Hypothalamus (tissue), 51 donors: ENCODE results near the gene MRC2.

Source experiments
- DNase-seq, 51 donors: peaks; one replicate each; lab custom pipeline; 2025; lab: John Stamatoyannopoulos, UW

Gene MRC2

DNA sequence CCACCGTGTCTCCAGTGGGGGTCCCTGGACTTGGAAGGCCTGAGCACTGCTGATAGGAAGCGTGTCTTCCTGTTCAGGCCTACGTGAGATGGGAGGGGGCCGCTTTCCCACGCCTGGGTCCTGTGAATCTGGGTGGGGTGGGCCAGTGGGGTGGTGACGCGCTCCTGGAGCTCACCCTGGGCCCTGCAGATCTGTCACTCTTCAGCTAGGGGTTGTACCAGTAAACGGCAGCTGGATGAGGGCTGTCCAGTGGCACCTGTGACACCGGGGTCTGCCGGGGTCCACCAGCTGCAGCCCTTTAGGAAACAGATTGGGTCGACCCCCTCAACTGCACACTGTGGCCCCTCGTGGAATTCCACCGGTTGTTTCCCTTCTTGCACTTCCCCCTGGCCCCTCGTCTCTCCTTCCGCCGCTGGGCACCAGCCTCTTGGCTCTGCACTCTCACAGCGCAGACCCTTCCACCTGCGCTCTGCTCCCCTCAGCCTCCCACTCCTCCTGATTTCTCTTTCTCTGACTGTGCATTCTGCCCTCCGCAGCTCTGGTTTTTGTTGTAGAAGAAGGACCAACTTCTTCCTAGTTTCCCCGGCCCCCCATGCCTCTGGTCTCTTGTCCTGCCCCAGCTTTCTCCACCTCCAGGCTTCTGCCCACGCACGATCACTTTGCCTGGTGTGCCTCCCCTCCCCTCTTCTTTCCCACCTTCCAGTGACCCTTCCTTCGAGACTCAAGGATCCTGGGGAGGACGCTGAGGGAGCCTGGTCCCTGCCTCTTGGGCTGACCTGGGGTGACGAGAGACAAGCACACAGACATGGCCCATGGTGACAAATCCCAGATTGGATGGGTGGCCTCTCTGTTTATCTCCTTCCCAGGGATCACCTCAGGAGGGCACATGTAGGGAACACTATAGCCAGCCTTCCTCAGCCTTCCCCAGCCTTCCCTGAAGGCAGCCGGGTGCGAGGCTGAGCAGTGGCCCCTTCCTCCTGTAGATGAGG lies 4.8 kb downstream of the MRC2 start:
- DNase-seq: no peak

DNA sequence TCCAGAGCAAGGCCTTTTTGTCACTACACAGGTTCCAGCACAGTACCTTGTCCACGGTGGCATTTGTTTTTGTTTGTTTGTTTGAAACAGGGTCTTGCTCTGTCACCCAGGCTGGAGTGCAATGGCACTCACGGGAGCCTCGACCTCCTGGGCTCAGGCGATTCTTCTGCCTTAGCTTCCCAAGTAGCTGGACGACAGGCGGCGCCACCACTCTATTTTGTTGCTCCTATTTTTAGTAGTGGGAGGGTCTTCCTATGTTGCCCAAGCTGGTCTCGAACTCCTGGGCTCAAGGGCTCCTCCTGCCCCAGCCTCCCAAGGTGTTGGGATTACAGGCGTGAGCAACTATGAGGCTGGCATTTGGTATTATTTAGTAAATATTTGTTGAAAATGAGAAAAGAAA lies 10.3 kb downstream of the MRC2 start:
- no peak for DNase-seq

- DNase-seq: no peak
These were observed 13.7 kb downstream of the MRC2 start for GRCh38 chr17:62641153-62641552.

DNA sequence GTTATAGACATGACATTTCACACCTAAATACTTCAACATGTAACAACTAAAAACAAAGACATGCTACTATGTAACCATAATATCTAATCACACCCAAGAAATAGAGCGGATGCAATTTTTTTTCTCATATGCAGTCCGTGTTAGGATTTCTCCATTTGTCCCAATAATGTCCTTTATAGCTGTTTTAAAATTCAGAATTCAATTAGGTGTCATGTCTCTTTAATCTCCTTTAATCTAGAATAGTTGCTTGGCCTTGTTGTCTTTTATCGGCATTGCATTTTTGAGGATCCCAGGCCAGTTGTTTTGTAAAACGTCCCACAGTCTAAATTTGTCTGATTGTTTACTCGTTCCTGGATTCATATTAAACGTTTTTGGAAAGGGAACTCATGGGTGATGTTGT lies 14.5 kb downstream of the MRC2 start:
- no peak for DNase-seq

DNA sequence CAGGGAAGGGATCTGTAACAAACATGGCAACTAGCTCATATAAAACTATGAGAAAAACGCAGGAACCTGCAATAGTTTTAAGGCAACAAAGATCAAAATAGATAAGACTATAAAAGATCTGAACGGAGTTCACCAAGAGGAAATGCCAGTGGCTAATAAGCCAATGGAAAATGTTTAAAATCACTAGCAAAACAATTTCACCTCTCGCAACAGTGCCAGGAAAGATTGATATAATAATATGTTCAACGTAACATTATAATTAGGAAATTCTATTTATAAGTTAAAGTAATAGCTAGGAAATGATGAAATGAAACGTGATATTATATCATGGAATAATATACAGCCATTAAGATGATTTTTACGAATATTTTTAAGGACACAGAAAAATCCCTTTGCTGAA lies 16.0 kb downstream of the MRC2 start:
- DNase-seq: no peak

GRCh38 chr17:62644487-62645173 lies 17.2 kb downstream of the MRC2 start:
- DNase-seq: peak in 24 of 51 donors; percentile 14 to 70 (median 40)

DNA sequence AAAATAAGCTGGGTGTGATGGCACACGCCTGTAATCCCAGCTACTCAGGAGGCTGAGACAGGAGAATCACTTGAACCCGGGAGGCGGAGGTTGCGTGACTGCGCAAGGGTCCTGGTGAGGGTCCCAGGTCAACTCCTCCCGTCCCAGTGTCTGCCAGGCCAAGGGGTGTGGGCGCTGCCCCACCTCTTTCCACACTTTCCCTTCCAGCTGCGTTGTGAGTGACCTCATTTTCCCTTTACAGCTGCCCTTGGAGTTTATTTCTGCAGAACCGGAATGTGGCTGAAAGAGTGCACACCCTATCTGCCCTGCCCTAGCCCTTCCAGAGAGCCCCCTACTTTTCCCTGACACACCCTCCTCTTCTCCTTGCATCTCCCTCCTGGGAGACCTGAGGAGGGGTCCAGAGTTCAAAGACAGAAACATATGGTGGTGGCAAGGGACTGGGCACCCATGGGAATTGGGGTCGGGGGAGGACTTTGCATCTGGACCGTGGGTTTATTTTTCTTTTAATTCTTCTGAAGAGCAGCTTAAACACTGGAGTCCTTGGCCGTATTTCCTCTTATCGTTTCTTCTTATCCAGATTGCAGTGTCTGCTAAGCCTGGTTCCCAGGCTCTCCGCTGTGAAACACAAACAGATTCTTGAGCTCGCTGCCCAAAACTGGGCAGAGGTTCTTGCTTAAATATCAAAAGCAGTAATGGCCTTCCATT lies 20.9 kb downstream of the MRC2 start:
- DNase-seq: no peak

GRCh38 chr17:62648956-62649294 lies 21.5 kb downstream of the MRC2 start:
- no peak for DNase-seq

DNA sequence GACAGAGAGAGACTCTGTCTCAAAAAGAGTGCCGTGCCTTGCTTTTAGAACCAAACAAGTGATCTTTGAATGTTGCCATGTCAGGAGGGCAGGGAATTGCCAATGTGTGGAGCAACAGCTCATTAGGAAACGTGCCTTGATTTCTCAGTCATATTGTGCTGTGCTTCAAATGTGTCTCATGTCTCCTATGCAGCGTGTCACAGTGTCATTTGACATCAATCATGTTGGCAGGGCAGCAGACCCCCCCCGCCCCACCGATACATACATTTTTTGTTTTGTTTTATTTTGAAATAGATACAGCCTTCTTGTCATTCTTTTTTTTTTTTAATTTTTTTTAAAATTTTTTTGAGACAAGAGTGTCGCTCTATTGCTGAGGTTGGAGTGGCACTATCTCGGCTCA lies 22.1 kb downstream of the MRC2 start:
- no peak for DNase-seq

DNA sequence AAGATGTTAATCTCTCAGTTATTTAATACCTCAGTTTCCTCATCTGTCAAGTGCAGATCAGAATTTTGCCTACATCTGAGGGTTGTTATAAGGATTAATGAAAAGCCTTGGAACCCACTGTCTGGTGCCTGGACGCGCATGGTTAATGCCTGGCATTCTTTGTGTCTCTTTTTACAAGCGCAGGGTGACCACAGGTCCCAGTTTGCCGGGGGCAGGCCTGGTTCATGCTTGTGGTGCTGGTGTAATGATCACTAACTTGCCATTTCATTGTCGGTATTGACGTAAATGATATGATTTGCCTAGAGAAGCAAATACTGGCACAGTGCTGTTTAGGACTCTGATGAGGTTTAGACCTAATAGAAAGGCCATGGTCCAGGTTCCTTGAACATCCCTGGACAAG lies 23.1 kb downstream of the MRC2 start:
- no peak for DNase-seq

DNA sequence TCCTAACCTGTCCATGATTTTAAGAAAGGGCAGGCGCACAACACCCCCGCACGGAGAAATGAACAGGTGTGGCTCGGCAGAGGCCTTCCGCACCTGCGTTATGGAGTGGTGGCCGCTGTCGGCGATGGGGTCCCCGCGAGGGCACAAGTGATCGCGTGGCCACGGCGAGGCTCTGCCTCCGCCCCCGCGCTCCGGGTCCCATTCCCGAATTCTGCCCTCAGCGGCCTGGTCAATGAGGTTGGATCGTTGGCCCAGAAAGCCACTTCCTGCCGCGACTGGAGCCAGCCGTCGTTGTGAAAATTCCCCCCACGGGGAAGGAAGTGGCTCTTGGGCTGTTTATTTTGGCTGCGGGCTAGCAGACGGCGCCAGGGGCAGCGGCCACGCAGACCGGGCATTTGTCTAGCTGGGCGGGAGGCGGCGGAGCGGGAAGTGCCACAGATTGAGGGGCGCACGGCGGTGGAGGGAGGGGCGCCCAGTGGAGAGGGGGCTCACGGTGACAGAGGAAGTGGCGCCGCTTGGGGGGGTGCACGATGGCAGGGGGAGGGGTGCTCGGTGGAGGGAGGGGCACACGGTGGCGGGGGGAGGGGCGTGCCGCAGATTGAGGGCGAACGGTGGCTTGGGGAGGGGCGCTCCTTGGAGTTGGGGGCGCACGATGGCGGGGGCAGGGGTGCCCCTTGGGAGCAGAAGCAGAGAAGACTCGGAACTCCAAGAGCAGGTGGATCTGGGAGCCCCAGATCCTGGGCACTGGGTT lies 25.0 kb downstream of the MRC2 start:
- peak in 19 of 51 donors; percentile 8 to 47 (median 28) for DNase-seq

- peak in 21 of 51 donors; percentile 13 to 56 (median 37) for DNase-seq
These were observed 25.7 kb downstream of the MRC2 start for GRCh38 chr17:62653002-62653825.

DNA sequence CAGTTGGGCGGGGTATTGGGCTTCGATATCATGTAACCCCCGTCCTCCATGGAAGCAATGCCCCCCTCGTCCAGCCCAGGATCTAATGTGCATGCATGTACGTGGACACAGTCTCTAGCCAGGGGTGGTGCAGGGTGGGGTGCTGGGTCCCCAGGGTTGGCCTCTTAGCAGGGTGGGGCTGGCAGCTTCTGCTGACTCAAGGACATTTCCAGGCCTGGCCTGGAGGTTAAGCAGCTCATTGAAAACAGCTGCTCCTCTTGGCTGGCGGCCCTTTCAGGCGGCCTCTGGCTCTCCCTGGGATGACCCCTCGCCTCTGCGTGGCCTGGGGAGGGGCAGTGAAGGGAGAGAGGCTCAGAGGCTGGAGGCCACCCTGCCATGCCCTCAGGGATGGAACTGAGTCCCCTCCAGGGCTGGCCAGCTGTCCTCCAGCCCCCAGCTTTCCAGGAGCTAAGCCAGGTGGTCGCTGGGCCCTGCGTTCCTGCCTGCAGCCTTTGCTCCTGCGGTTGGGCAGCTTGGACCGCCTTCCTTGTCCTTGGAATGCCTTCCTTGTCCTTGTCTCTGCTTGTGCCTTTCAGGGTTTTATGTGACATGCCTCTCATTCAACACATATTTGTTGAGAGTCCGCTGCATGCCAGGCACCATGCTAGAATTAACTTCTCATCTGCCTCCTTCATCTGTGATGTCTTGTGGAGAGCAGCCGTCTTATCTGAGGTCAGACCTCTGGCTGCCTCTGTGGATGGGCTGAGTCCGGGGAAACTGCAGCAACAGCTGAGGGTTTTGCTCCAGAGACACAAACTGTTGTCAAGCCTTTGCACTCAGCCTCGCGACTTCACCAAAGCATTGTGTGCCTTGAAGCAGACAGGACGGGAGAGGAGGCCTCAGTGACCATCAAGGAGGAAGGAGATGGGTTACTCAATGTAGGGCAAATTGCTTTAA lies 26.6 kb downstream of the MRC2 start:
- DNase-seq: no peak

- no peak for DNase-seq
These were observed 28.2 kb downstream of the MRC2 start for GRCh38 chr17:62655656-62656055.

- no peak for DNase-seq
These were observed 29.0 kb downstream of the MRC2 start for GRCh38 chr17:62656446-62656845.

- DNase-seq: no peak
These were observed 29.7 kb downstream of the MRC2 start for GRCh38 chr17:62657145-62657665.

DNA sequence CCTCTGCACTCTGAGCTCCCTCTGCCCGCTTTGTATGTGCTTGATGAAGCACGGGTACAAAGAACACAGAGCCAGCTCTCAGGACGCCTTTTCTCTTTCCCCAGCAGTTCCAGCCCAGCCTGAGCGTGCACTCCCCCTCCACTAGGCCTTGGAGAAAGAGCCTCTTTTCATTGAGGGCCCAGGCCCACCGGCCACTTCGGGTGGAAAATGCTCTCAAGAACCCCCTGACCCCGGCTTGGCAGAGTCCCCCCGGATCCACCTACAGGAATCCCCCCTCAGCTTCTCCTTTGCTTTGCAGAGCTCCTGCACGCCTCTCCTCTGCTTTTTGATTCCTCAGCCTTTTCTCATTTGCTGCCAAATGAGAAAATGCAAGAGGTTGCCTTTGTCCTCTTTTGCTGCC lies 30.2 kb downstream of the MRC2 start:
- DNase-seq: peak in 1 of 51 donors; percentile 13
